ENCODE results near the gene C16orf87.

GRCh38 chr16:46811682-46812081 is 19.3 kb downstream of the C16orf87 start:
- TF ChIP-seq RAD21 (IDR thresholded peaks at IDR 0.05) (no peak), TAF1 (conservative IDR thresholded peaks at IDR 0.05) (no peak), REST (IDR thresholded peaks at IDR 0.05) (no peak), SP1 (IDR thresholded peaks at IDR 0.05) (no peak)
